ENCODE data around the gene ITSN2. TPM values are rescaled to one million over a fixed set of nuclear protein-coding genes. Genes with fewer than 3 reads are reported as not detected.
A peak's percentile ranks its signal among the peaks of the same experiment; 100 is the strongest.

ITSN2 gene
- polyA plus RNA-seq, 1 experiment, result 27.3 TPM

- Histone ChIP-seq H3K27ac (ENCODE audit: low read depth, low read length) (no peak overlapping the region), H3K9me3 (ENCODE audit: control insufficient read depth, insufficient read depth, low read length) (no peaks in the 10 kb centered on the region), H3K4me3 (ENCODE audit: low read depth, low read length) (no peak overlapping the region), H3K27me3 (ENCODE audit: control insufficient read depth, insufficient read depth, low read length) (no peaks in the 10 kb centered on the region)
- ChIA-PET POLR2A (interaction anchor here (0.6 kb wide), 1 partner anchor 1039 kb away, joined by 3 read pairs; no protein-coding TSS in a partner anchor), CTCF (no interaction called here)
- no peak for TF ChIP-seq CTCF (IDR thresholded peaks at IDR 0.05; ENCODE audit: low read depth, low read length)
- no peak for DNase-seq (ENCODE audit: low read depth, low spot score)
Observed at GRCh38 chr2:24182507-24182906, 177.8 kb downstream of the ITSN2 start.

GRCh38 chr2:24181849-24182248 is 178.5 kb downstream of the ITSN2 start:
- no peak overlapping the region for H3K27ac ChIP-seq (ENCODE audit: low read depth, low read length)
- H3K4me3 ChIP-seq (ENCODE audit: low read depth, low read length), result no peak overlapping the region
- no peaks in the 10 kb centered on the region for H3K27me3 ChIP-seq (ENCODE audit: control insufficient read depth, insufficient read depth, low read length)
- TF ChIP-seq CTCF (IDR thresholded peaks at IDR 0.05; ENCODE audit: low read depth, low read length), result no peak
- POLR2A ChIA-PET, result interaction anchor here (0.6 kb wide), 1 partner anchor 1040 kb away, joined by 3 read pairs; no protein-coding TSS in a partner anchor
- DNase-seq (ENCODE audit: low read depth, low spot score), result no peak
- CTCF ChIA-PET, result no interaction called here
- H3K9me3 ChIP-seq (ENCODE audit: control insufficient read depth, insufficient read depth, low read length), result no peaks in the 10 kb centered on the region

GRCh38 chr2:24179683-24180082 is 180.7 kb downstream of the ITSN2 start:
- ChIA-PET CTCF (no interaction called here), POLR2A (no interaction called here)
- H3K27ac ChIP-seq (ENCODE audit: low read depth, low read length), result no peak overlapping the region
- peaks cover 4% of the 10 kb centered on the region; the same call in 1 of the 2 replicates for H3K9me3 ChIP-seq (ENCODE audit: control insufficient read depth, insufficient read depth, low read length)
- TF ChIP-seq CTCF (IDR thresholded peaks at IDR 0.05; ENCODE audit: low read depth, low read length), result no peak
- no peak for DNase-seq (ENCODE audit: low read depth, low spot score)
- H3K4me3 ChIP-seq (ENCODE audit: low read depth, low read length), result no peak overlapping the region
- peaks cover 2% of the 10 kb centered on the region for H3K27me3 ChIP-seq (ENCODE audit: control insufficient read depth, insufficient read depth, low read length)

GRCh38 chr2:24176326-24176725 is 184.0 kb downstream of the ITSN2 start:
- Histone ChIP-seq H3K4me3 (ENCODE audit: low read depth, low read length) (no peak overlapping the region), H3K27ac (ENCODE audit: low read depth, low read length) (no peak overlapping the region), H3K9me3 (ENCODE audit: control insufficient read depth, insufficient read depth, low read length) (peaks cover 8% of the 10 kb centered on the region; the same call in 1 of the 2 replicates), H3K27me3 (ENCODE audit: control insufficient read depth, insufficient read depth, low read length) (peaks cover 3% of the 10 kb centered on the region)
- CTCF ChIA-PET, result interaction anchor here (0.6 kb wide), 1 partner anchor 8 kb away, joined by 4 read pairs; no protein-coding TSS in a partner anchor
- no peak for DNase-seq (ENCODE audit: low read depth, low spot score)
- POLR2A ChIA-PET, result no interaction called here
- TF ChIP-seq CTCF (IDR thresholded peaks at IDR 0.05; ENCODE audit: low read depth, low read length), result no peak

- POLR2A ChIA-PET, result no interaction called here
- peak; percentile 24; the same call in 1 of the 2 replicates for TF ChIP-seq CTCF (IDR thresholded peaks at IDR 0.05; ENCODE audit: low read depth, low read length)
- Histone ChIP-seq H3K27me3 (ENCODE audit: control insufficient read depth, insufficient read depth, low read length) (peaks cover 3% of the 10 kb centered on the region), H3K27ac (ENCODE audit: low read depth, low read length) (no peak overlapping the region), H3K4me3 (ENCODE audit: low read depth, low read length) (peak overlapping the region; percentile 14; the same call in 1 of the 2 replicates), H3K9me3 (ENCODE audit: control insufficient read depth, insufficient read depth, low read length) (peaks cover 8% of the 10 kb centered on the region; the same call in 1 of the 2 replicates)
- CTCF ChIA-PET, result interaction anchor here (0.6 kb wide), 1 partner anchor 9 kb away, joined by 4 read pairs; no protein-coding TSS in a partner anchor
- no peak for DNase-seq (ENCODE audit: low read depth, low spot score)
Observed at GRCh38 chr2:24175631-24176187, 184.6 kb downstream of the ITSN2 start.
